Activated CD8-positive, alpha-beta memory T cell treated with anti-CD3 and anti-CD28 coated beads for 36 hours (primary cell): ENCODE data around the gene FRY. TPM values are rescaled to one million over a fixed set of nuclear protein-coding genes. Genes with fewer than 3 reads are reported as not detected.

ENCODE experiments used
- CTCF ChIA-PET: fragments of 350-600 bp; sonication (Branson Sonifier 250); formaldehyde crosslinking; loops from one replicate; lab custom pipeline; 2021; ENCODE audit warnings: antibody characterized with exemption; lab: Charles Lee
- POLR2A ChIA-PET: fragments of 350-600 bp; sonication (Branson Sonifier 250); formaldehyde crosslinking; loops from one replicate; lab custom pipeline; 2021; ENCODE audit warnings: antibody characterized with exemption; lab: Charles Lee
- total RNA-seq, 2 experiments: library from RNA; stranded (reverse); gene quantifications; one replicate each; pipeline ENCODE4 v1.2.3, GENCODE V29; 2021

The FRY gene
- total RNA-seq, 2 experiments from 2014 or later: 0.42 to 0.44 TPM

DNA sequence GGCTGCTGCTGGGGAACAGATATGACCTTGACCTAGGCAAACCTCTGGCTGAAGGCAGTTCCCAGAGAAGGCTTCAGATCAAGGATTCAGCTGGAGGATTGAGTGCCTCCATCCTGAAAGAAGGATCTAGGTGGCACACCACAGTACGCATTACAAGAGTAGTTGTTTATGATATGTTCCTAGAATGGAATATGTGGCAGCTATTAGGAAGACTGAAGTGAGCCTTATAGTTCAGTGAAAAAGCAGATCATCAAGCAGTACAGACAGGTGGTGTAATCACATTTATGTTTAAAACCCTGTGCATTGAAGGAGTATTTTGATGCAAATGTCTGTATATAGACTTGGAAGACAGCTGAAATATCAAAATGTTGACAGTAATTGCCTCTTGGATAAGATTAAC is 167.6 kb downstream of the FRY start:
- ChIA-PET CTCF (no interaction called here), POLR2A (no interaction called here)

- POLR2A ChIA-PET: no interaction called here
- CTCF ChIA-PET: no interaction called here
Observed at GRCh38 chr13:32200741-32201140, 169.2 kb downstream of the FRY start.

DNA sequence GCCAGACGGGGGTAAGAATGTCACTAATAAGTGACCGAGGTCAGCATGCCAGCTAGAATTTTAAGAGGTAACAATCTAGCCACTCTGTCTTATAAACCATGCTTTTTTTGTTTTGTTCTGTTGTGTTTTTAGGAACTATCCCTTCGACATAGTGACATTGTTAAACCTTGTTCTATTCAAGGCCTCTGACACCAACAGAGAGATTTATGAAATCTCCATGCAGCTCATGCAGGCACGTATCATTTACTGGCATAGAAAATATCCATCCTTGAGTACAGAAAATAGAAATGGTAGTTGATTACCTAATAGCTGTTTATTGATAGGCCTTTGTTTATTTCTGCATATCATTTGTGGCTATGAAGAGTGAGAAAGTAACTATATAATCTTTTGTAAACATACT is 170.2 kb downstream of the FRY start:
- CTCF ChIA-PET: no interaction called here
- POLR2A ChIA-PET: no interaction called here

DNA sequence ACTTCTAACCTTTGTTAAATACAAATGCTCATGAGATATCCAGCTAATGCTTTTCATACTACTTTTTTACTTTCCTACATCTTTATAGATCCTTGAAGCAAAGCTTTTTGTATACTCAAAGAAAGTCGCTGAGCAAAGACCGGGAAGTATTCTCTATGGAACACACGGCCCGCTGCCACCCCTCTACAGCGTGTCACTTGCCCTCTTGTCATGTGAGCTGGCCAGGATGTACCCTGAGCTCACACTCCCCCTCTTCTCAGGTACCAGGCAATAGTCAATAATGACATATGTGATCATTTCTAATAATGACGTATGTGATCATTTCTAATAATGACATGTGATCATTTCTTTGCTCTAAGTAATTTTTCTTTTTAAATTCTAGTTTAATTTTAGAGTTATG is 170.7 kb downstream of the FRY start:
- CTCF ChIA-PET: no interaction called here
- POLR2A ChIA-PET: no interaction called here

GRCh38 chr13:32203221-32203620 is 171.6 kb downstream of the FRY start:
- ChIA-PET CTCF (no interaction called here), POLR2A (no interaction called here)

- ChIA-PET POLR2A (no interaction called here), CTCF (no interaction called here)
Observed at GRCh38 chr13:32203736-32204135, 172.2 kb downstream of the FRY start.

- POLR2A ChIA-PET: no interaction called here
- CTCF ChIA-PET: no interaction called here
Observed at GRCh38 chr13:32205431-32206096, 174.0 kb downstream of the FRY start.

DNA sequence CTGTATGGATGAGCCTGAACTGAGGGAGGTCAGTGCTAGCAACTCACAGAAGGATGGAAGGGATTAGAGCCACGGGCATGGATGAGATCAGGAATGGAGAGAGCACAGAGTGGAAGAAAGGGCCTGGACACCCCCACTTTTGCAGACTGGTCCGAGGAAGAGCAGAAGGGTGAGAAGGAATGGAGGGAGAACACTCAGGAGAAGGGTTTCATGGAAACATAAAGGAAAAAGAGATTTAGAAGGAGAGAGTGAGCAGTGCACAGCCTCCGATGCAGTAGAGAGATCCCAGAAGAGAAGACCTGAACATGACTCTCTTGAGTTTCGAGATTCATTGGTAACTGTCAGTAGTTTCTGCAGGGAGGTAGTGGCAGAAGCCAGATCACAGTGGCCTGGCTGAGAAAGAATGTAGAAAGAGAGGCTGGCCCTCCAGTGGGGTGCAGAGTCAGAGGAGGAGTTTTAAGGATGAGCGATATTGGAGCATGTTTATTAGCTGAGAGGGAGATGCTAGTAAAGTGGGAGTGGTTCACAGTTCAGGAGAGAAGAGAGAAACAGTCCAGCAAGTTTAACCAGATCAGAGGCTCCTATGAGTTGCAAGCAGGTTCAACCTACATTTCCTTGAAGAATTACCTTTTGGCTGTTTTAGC is 174.6 kb downstream of the FRY start:
- CTCF ChIA-PET: no interaction called here

GRCh38 chr13:32208860-32209259 is 177.3 kb downstream of the FRY start:
- CTCF ChIA-PET: no interaction called here
- POLR2A ChIA-PET: no interaction called here

More for the DNA sequence above, 174.6 kb downstream of the FRY start:
- POLR2A ChIA-PET: no interaction called here

DNA sequence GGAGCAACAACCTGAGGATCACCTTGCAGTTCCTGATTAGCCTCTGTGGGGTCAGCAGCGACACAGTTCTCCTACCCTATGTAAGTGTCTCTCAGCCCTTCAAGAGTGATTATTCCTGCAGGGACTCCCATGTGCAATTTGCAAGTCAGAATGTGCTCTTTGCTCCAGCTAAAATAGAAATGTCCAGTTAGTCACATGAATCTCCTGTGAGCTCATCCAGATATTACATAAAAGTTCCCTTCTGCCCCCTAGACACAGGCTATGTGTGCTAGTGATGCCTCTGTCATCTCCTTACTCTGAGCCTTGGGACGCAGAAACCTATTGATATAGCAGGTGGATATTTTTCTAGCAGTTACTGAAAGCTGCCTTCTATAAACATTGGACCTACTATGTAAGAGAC is 178.1 kb downstream of the FRY start:
- POLR2A ChIA-PET: no interaction called here
- CTCF ChIA-PET: interaction anchor here (1.5 kb wide), 1 partner anchor 43 kb away, joined by 3 read pairs; no protein-coding TSS in a partner anchor

- POLR2A ChIA-PET: no interaction called here
- CTCF ChIA-PET: interaction anchor here (1.5 kb wide), 1 partner anchor 44 kb away, joined by 3 read pairs; no protein-coding TSS in a partner anchor
Observed at GRCh38 chr13:32210101-32210500, 178.5 kb downstream of the FRY start.

DNA sequence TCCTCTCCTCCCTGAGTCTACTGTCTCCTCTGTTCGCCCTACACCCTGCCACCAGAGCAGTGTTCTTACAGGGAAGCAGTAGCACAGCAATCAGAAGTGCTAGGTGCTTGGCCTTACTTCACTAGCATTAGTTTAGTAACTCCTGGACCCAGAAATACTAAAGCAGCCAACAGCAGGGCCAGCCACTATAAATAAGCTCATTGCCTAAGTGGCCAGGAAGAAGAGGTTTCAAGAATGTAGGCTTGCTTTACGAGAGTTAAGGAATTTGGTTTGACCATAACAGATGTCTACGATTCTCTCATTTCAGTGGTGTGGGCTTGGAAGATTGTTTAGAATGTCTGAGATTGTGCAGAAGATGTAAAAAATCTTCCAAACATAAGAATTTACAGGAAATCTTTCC is 180.2 kb downstream of the FRY start:
- CTCF ChIA-PET: no interaction called here
- POLR2A ChIA-PET: no interaction called here

- ChIA-PET POLR2A (no interaction called here), CTCF (no interaction called here)
Observed at GRCh38 chr13:32212421-32212820, 180.8 kb downstream of the FRY start.

DNA sequence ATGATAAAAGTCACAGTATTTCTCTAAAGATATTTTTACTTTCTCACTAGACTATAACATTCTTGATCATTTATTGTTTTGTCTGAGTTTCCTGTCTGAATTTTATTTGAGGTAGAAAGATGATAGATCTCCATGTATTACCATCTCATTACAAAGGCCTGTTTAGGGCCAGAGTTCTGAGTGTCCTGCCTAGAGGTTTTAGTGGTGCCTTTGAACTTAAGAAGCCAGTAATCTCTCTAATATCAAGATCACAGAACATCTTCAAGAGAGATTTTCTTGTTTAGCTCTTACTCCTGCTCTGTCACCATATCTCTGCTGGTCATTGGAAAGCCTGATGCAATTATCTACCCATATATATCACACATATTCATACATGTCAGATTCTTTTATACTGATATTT is 182.1 kb downstream of the FRY start:
- CTCF ChIA-PET: no interaction called here
- POLR2A ChIA-PET: no interaction called here

GRCh38 chr13:32214071-32214470 is 182.5 kb downstream of the FRY start:
- ChIA-PET POLR2A (no interaction called here), CTCF (no interaction called here)

DNA sequence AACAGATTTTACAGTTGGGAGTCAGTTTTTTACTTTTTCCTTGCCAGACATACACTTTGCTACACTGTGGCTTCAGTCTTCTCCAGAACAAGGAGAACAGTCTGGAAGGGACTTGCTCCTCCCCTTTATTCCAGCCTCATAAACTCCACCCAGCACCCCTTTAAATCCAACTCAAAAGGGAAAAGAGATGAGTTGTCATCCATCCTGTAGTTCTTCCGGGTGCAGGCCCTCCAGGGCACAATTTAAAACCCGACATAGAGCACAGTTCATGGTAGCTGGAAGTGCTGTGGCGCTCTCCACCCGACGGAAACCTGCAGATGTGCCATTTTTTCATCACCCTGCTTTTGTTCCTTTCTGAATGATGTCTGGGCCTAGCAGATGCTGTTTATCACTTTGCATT is 184.7 kb downstream of the FRY start:
- POLR2A ChIA-PET: no interaction called here
- CTCF ChIA-PET: no interaction called here

GRCh38 chr13:32222046-32222676 is 190.6 kb downstream of the FRY start:
- CTCF ChIA-PET: no interaction called here
- POLR2A ChIA-PET: no interaction called here

GRCh38 chr13:32224916-32225315 is 193.3 kb downstream of the FRY start:
- POLR2A ChIA-PET: no interaction called here
- CTCF ChIA-PET: interaction anchor here (0.8 kb wide), 1 partner anchor 77 kb away, joined by 3 read pairs; no protein-coding TSS in a partner anchor

DNA sequence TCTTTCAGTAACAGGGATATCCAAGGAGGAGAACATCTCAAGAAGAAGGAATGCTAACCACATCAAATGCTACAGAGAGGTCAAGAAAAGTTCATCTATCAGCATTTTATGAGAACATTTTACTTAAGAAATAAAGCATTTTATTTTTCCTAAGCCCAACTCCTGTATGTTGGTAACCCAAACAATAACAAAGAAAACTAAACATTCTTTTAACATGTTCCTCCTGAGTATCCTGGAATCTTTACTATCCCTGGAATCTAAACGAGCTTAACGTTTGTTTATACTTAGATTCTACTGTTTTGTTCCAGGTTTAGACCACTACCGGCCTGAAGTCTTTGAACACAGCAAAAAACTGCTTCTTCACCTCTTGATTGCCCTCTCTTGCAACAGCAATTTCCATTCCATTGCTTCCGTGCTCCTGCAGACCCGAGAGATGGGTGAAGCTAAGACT is 193.9 kb downstream of the FRY start:
- CTCF ChIA-PET: interaction anchor here (0.8 kb wide), 1 partner anchor 76 kb away, joined by 3 read pairs; no protein-coding TSS in a partner anchor
- POLR2A ChIA-PET: no interaction called here

GRCh38 chr13:32228330-32229041 is 196.9 kb downstream of the FRY start:
- CTCF ChIA-PET: no interaction called here
- POLR2A ChIA-PET: no interaction called here
